Measurements from ENCODE around the gene TNS1.
"Not testable (repeated sequence)": the region's sequence is repeated elsewhere in the genome, so short reads cannot be mapped to it uniquely, and the experiment has no call there.

Gene TNS1

GRCh38 chr2:218029366-218030360, 26.9 kb upstream of the TNS1 start:
- no peak for DNase-seq

GRCh38 chr2:218028562-218029348, 26.0 kb upstream of the TNS1 start:
- DNase-seq: no peak

- no peak for DNase-seq
Measured at GRCh38 chr2:218028189-218028495, 25.3 kb upstream of the TNS1 start.

- DNase-seq: no peak
Measured at GRCh38 chr2:218027426-218028188, 24.8 kb upstream of the TNS1 start.

GRCh38 chr2:218026676-218027425, 24.1 kb upstream of the TNS1 start:
- DNase-seq: no peak

- DNase-seq: no peak
Measured at GRCh38 chr2:218026244-218026643, 23.4 kb upstream of the TNS1 start.

GRCh38 chr2:218024871-218025270, 22.1 kb upstream of the TNS1 start:
- DNase-seq: no peak

- no peak for DNase-seq
Measured at GRCh38 chr2:218024336-218024735, 21.5 kb upstream of the TNS1 start.

GRCh38 chr2:218023636-218024035, 20.8 kb upstream of the TNS1 start:
- DNase-seq: no peak

GRCh38 chr2:218022851-218023530, 20.2 kb upstream of the TNS1 start:
- DNase-seq: no peak

- DNase-seq: no peak
Measured at GRCh38 chr2:218022131-218022850, 19.5 kb upstream of the TNS1 start.

GRCh38 chr2:218021536-218022071, 18.8 kb upstream of the TNS1 start:
- no peak for DNase-seq

GRCh38 chr2:218020966-218021535, 18.3 kb upstream of the TNS1 start:
- DNase-seq: no peak

GRCh38 chr2:218020281-218020680, 17.5 kb upstream of the TNS1 start:
- DNase-seq: no peak

GRCh38 chr2:218019411-218020060, 16.7 kb upstream of the TNS1 start:
- DNase-seq: no peak

GRCh38 chr2:218018842-218019125, 16.0 kb upstream of the TNS1 start:
- not testable (repeated sequence) for DNase-seq

- no peak for DNase-seq
Measured at GRCh38 chr2:218017211-218018053, 14.6 kb upstream of the TNS1 start.

GRCh38 chr2:218016810-218017209, 14.0 kb upstream of the TNS1 start:
- DNase-seq: no peak

Measured in NCI-H2081 (cell line).